K562 (cell line): ENCODE results near the gene GNRH2. TPM values are rescaled to one million over a fixed set of nuclear protein-coding genes. Genes with fewer than 3 reads are reported as not detected.
A peak's percentile ranks its signal among the peaks of the same experiment; 100 is the strongest.

ENCODE experiments used
- FOXM1 ChIP-seq, 2 experiments: fragments of 450-650 bp in 1 of 2; sonication (generic) in 1 of 2; formaldehyde crosslinking in 1 of 2; IDR thresholded peaks; 2 replicates each; pipeline versions ENCODE4 v1.6.1 to v1.9.0; 2017 to 2022; ENCODE audit warnings: low read depth in 2 of 2, mild to moderate bottlenecking in 2 of 2, missing genetic modification reagents in 1 of 2, moderate library complexity in 1 of 2
- MAFF ChIP-seq: IDR thresholded peaks from 2 replicates; pipeline ENCODE4 v1.6.1; 2012; ENCODE audit warnings: low read length, improper control_type of control experiment
- REST ChIP-seq, 2 experiments: fragments of 450-650 bp; formaldehyde crosslinking in 1 of 2; IDR thresholded peaks; 2 replicates each; pipeline versions ENCODE4 v1.4.0 to v1.6.1; 2014 to 2020; ENCODE audit warnings: mild to moderate bottlenecking in 2 of 2, borderline replicate concordance in 1 of 2, low read depth in 1 of 2
- polyA plus RNA-seq, 8 experiments: library from polyadenylated mRNA; depleted of rRNA in 4 of 8; stranded (reverse) in 5 of 8; unstranded in 3 of 8; fragments of >200 nt; fragmentation: Nextera tagmentation in 2 of 8; fragmentation: Illumina TruSeq in 1 of 8; extraction: Ambion mirVana in 2 of 8; extraction: Trizol in 1 of 8; gene quantifications; 2 replicates each; pipeline versions ENCODE4 v1.2.1 to v1.2.3, GENCODE V29; 2011 to 2014; ENCODE audit warnings: inconsistent platforms in 1 of 8, missing spikeins in 1 of 8
- total RNA-seq, 7 experiments: library from RNA; depleted of rRNA in 6 of 7; stranded (reverse); fragments of >200 nt in 6 of 7; fragmentation: Illumina TruSeq in 2 of 7; extraction: Trizol in 2 of 7; gene quantifications; 2 replicates each; pipeline versions ENCODE4 v1.2.1 to v1.2.3, GENCODE V29; 2011 to 2021; ENCODE audit warnings: low replicate concordance in 1 of 7

Gene GNRH2
- total and polyA plus RNA-seq, 9 of the 15 experiments (the other 6 are each of a cell fraction or from before 2014, with no cell fraction given): 0.11 to 0.50 (median 0.24) TPM; not detected in 5

- TF ChIP-seq MAFF: no peak
- TF ChIP-seq FOXM1 (IDR thresholded peaks at IDR 0.05; ENCODE audit: low read depth): no peak
- TF ChIP-seq FOXM1 (CRISPR knock-in tag; IDR thresholded peaks at IDR 0.05; ENCODE audit: low read depth): no peak
- peak; percentile 7 for TF ChIP-seq REST (IDR thresholded peaks at IDR 0.05; ENCODE audit: borderline replicate concordance)
- no peak for TF ChIP-seq REST (CRISPR knock-in tag; IDR thresholded peaks at IDR 0.05; ENCODE audit: low read depth)
Observed at GRCh38 chr20:3068986-3069900, 25.8 kb downstream of the GNRH2 start (continued).
